ENCODE data around the gene MYO5C. TPM values are rescaled to one million over a fixed set of nuclear protein-coding genes. Genes with fewer than 3 reads are reported as not detected.
A peak's percentile ranks its signal among the peaks of the same experiment; 100 is the strongest.
"Not testable (repeated sequence)": the region's sequence is repeated elsewhere in the genome, so short reads cannot be mapped to it uniquely, and the experiment has no call there.

MYO5C gene
- total RNA-seq, 1 donor from 2014 or later: 2.1 TPM

DNA sequence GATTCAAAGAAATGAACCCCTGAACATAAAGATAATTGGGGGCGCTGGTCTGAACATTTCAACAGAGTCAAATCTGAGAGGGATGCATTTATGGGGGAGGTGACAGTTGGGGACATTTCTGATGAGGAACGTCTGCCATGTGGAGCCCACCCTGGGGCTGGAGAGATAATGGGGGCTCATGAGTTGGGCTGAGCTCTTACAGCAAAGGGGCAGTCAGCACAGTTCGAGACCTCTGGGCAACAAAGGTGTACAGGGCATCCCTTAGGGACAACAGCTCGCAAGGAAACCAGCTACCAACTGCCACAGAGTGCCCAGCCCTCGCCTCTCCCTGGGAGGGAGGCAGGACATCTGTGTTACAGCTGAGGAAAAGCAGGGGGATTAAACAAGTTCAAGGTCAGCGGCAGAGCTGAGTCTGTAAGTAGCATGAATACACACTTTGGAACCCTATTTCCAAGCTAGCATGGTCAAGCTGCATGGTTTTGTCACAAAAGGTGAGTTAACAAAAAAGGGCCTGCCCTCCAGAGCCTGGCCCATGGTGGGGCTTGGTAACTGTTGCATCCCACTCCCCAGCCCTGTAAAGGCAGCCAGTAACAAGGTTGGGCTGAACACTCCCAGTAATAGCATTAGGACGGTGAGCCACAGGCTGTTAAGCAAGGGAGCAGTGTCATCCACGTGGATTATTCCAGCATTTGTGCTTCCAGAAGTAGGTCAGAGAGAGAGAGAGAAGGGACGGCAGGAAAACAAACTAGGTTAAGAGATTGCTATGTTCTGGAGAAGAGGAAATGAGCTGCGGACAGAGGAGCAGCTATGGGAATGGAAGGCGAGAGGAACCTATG is 108.7 kb downstream of the MYO5C start:
- intact Hi-C loops (cut with micrococcal nuclease): no loop called here
- DNase-seq (no peak), ATAC-seq (peak; percentile 59)

DNA sequence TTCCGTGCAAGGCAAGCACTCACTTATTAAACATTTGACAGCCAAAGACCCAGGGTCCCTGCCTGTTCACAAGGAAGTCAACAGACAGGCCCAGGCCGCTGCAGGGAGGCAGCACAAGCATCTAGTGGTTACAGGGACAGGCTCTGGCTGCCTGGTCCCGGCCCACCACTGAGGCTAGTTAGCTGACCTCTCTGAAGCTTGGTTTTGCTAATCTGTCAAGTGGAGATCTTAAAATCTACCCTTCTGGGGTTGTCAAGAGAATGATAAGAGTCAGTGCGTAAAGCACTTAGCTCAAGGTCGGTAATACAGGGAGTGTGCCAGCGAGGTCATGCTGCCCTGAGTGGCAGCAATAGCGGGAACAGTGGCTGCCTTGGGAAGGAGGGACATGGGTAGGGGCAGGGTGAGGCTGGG is 110.4 kb downstream of the MYO5C start:
- intact Hi-C loops (cut with micrococcal nuclease): no loop called here
- DNase-seq (no peak), ATAC-seq (peak; percentile 88)

DNA sequence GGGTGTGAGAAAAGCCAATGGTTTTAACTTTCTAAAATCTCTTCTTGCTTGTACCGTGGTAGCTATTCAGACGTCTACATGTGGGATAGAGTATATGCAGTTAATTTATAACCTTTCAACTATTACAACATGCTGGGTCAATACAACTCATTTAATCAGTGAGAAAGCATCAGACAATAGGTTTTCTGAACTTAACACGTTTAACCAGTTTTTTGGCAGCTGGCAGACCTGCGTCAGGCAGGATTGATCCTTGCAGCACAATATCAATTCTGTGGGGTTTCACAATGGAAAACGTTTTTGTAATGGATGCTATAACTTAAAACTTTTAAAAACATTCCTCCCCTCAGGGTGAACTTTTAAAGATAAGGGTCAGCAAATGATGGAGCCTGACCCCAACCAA is 110.9 kb downstream of the MYO5C start:
- intact Hi-C loops (cut with micrococcal nuclease): loop anchor here (5.0 kb wide), 1 partner anchor 43 kb away; no protein-coding TSS in a partner anchor
- ATAC-seq: no peak

DNA sequence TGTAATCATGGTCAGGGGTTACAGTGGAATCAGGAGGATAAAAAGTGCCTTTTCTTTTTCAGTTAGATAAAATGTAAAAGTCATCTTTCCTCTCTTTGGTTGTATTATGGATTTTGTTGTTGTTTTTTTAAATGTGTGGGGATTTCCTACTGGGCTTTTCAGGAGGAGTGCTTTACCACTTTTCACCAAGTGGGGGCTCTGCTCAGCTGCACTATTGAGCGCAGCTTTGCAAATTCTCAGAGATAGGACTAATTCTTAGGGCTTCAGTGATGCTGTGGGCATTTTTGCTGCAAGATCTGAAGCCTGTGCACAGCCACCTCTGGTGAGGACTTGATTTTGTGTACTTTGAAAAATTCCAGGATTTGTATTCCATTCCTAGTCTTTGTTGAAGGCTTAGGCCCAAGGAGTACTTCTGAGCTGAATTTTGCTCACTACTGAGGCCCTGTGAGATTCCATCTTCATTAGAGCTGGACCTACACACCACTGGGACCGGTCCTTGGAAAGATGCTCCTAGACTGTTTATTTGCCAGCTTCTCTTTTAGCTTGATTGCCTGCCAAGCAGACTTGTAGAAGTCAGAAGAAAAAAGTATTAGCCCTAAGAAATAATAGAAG is 111.9 kb downstream of the MYO5C start:
- intact Hi-C loops (cut with micrococcal nuclease): loop anchor here (5.0 kb wide), 1 partner anchor 44 kb away; no protein-coding TSS in a partner anchor
- ATAC-seq (no peak), DNase-seq (no peak)

More for the DNA sequence above, 110.9 kb downstream of the MYO5C start:
- DNase-seq: no peak

GRCh38 chr15:52181938-52182780 is 113.4 kb downstream of the MYO5C start:
- DNase-seq: no peak
- no peak for ATAC-seq
- intact Hi-C loops (cut with micrococcal nuclease): loop anchor here (5.0 kb wide), 1 partner anchor 45 kb away; no protein-coding TSS in a partner anchor

DNA sequence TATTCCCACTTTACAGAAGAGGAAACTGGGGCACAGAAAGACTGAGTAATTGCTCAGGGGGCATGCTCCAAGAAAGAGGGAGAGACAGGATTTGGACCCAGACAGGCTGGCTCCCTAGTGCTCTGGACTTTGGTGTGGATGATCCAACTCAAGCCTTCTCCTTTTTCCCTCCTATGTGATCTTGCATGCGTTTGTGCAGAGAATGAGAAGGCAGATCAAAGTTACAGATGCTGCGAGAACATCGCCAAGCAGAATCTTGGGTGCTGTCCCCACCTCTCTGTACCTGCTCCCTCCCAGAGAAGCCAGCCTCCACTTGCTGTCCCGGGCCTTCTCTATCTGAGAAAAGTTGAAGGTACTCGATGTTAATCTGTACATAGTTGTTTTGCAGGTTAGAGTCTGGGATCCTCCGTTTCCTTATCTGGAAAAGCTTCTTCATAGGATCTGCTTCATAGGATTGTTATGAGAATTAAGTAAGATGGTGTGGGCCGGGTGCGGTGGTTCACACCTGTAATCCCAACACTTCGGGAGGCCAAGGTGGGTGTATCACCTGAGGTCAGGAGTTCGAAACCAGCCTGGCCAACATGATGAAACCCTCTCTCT is 114.7 kb downstream of the MYO5C start:
- intact Hi-C loops (cut with micrococcal nuclease): loop anchor here (5.0 kb wide), 1 partner anchor 46 kb away; no protein-coding TSS in a partner anchor
- no peak for DNase-seq

DNA sequence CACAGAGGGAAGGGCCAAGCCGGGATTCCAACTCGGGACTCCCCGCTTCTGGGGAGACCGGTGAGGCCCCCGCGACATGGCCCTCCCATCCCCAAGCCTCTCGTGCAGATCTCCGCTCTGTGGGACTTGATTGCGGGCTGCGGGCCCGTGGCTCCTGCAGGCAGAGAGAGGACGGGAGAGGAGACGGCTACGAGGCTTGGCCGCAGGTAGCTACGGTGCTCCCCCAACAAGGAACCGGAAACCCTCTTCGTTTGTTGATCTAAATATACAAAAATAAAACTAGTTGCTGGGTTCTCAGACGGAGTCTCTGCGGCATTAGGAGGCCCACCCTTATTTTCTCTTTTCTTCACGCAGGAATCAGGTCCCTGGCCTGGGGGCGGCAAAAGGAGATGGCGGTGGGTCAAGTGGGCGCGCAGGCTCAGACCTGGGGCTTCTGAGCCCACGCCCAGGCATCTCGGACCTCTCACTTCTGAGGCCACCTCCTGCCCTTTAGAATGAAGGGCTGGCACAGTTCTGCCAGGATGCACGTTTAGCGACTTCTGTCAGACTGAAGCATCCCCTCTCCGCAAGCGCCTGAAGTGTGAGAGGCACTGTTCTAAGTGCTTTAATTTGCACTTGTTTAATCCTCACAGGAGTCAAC is 115.3 kb downstream of the MYO5C start:
- intact Hi-C loops (cut with micrococcal nuclease): loop anchor here (5.0 kb wide), 1 partner anchor 47 kb away; no protein-coding TSS in a partner anchor
- DNase-seq (no peak), ATAC-seq (peak; percentile 34)

More for the DNA sequence above, 114.7 kb downstream of the MYO5C start:
- no peak for ATAC-seq

DNA sequence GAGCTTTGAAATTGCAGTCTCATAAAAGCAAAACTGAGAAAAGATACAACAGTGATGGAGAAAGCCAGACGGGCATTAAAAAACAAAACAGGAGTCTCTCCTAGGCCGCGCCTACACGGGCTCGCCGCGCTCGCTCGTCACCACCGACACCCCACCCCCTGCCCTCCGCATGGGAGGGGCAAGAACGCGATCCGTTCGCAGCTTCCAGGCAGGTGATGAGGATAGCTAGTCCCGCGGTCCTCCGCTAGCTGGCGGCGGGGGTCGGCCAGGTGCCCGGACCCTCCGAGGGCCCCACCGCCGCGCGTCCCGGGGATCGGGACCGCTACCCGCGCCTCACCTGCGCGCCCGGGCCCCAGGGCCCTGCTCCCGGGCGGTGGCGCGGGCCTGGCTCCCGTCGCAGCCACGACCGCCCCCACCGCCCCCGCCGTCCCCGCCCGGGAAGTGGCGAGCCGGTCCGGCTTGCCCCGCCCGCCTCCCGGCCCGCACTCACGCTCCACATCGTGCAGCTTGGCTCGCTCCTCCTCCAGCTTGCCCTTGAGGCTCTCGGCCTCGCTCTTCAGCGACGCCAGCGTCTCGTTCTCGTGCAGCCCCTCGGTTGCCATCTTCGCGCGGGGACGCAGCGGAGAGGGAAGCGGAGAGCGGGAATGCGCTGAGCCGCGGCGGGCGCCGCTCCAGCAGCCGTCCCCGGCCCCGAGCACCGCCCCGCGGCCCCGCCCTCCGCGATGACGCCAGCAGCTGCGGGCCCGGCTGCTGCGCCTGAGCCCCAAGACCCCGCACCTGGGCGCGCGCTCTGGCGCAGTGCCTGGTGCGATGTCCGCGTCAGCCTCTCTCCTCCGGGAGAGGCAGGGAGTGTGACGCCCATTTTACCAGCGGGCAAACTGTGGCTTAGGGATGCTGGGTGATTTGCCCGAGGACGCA is 116.1 kb downstream of the MYO5C start:
- DNase-seq: peak; percentile 89
- ATAC-seq: peak; percentile 94
- intact Hi-C loops (cut with micrococcal nuclease): loop anchor here (5.0 kb wide), 1 partner anchor 48 kb away; no protein-coding TSS in a partner anchor

- no peak for DNase-seq
- ATAC-seq: no peak
- intact Hi-C loops (cut with micrococcal nuclease): no loop called here
These were observed 116.8 kb downstream of the MYO5C start for GRCh38 chr15:52178765-52179164.

- ATAC-seq (no peak), DNase-seq (no peak)
- intact Hi-C loops (cut with micrococcal nuclease): no loop called here
These were observed 122.7 kb downstream of the MYO5C start for GRCh38 chr15:52172869-52173268.

GRCh38 chr15:52171807-52172206 is 123.8 kb downstream of the MYO5C start:
- intact Hi-C loops (cut with micrococcal nuclease): no loop called here
- DNase-seq (no peak), ATAC-seq (peak; percentile 43)

- ATAC-seq (no peak), DNase-seq (no peak)
- intact Hi-C loops (cut with micrococcal nuclease): no loop called here
These were observed 124.2 kb downstream of the MYO5C start for GRCh38 chr15:52171386-52171785.

- ATAC-seq; intact Hi-C loops (cut with micrococcal nuclease); DNase-seq: not testable (repeated sequence)
These were observed 125.4 kb downstream of the MYO5C start for GRCh38 chr15:52170199-52170598.

DNA sequence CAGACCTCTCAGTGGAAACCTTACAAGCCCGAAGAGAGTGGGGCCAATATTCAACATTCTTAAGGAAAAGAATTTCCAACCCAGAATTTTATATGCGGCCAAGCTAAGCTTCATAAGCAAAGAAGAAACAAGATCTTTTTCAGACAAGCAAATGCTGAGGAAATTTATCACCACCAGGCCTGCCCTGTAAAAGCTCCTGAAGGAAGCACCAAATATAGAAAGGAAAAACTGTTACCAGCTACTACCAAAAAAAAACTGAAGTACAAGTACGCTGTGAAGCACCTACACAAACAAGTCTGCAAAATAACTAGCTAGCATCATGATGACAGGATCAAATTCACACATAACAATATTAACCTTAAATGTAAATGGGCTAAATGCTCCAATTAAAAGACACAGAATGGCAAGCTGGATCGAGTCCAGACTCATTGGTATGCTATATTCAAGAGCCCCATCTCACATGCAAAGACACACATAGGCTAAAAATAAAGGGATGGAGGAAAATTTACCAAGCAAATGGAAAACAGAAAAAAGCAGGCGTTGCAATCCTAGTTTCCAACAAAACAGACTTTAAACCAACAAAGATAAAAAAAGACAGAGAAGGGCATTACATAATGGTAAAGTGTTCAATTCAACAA is 130.0 kb downstream of the MYO5C start:
- DNase-seq; ATAC-seq; intact Hi-C loops (cut with micrococcal nuclease): not testable (repeated sequence)

GRCh38 chr15:52164631-52165265 is 130.9 kb downstream of the MYO5C start:
- DNase-seq: no peak
- intact Hi-C loops (cut with micrococcal nuclease): no loop called here
- no peak for ATAC-seq

All from left ventricle myocardium superior (tissue), 1 donor.